CD4-positive, alpha-beta memory T cell (primary cell): ENCODE results near the gene UGT1A3. TPM values are rescaled to one million over a fixed set of nuclear protein-coding genes. Genes with fewer than 3 reads are reported as not detected.

Experiments
- CTCF ChIA-PET: fragments of 350-600 bp; sonication (Branson Sonifier 250); formaldehyde crosslinking; loops from one replicate; lab custom pipeline; 2021; ENCODE audit warnings: inconsistent platforms; ENCODE audit not compliant: partially characterized antibody; lab: Charles Lee
- POLR2A ChIA-PET: fragments of 350-600 bp; sonication (Branson Sonifier 250); formaldehyde crosslinking; loops from one replicate; lab custom pipeline; 2021; ENCODE audit not compliant: partially characterized antibody; lab: Charles Lee
- DNase-seq, 5 donors: peaks; one replicate each; pipeline versions ENCODE4 v3.0.0 to v3.0.0-alpha.2; 2020 to 2022; ENCODE audit warnings: mixed read lengths in 1 of 5
- H3K27ac ChIP-seq: one replicate; pipeline ENCODE4 v1.7.0; 2013; ENCODE audit warnings: low read depth, low read length
- H3K27me3 ChIP-seq: 2 replicates; pipeline ENCODE4 v1.7.0; 2013; ENCODE audit warnings: mild to moderate bottlenecking, low read length, moderate library complexity; ENCODE audit not compliant: insufficient read depth
- H3K36me3 ChIP-seq: 2 replicates; pipeline ENCODE4 v1.7.0; 2013; ENCODE audit warnings: mild to moderate bottlenecking, low read length, moderate library complexity; ENCODE audit not compliant: insufficient read depth
- H3K4me1 ChIP-seq: 2 replicates; pipeline ENCODE4 v1.7.0; 2013; ENCODE audit warnings: mild to moderate bottlenecking, low read length, moderate library complexity; ENCODE audit not compliant: insufficient read depth
- H3K4me3 ChIP-seq, 2 donors: one replicate each; pipeline ENCODE4 v1.7.0; 2013; ENCODE audit warnings: low read length in 2 of 2, mild to moderate bottlenecking in 1 of 2
- H3K9me3 ChIP-seq, 2 donors: one replicate each; pipeline ENCODE4 v1.7.0; 2013; ENCODE audit warnings: low read length in 2 of 2, control low read depth in 1 of 2; ENCODE audit not compliant: control insufficient read depth in 1 of 2
- H3K27ac Mint-ChIP-seq, 7 donors: one replicate each; pipeline ENCODE4 v1.8.0; 2020 to 2021; ENCODE audit warnings: mixed read lengths in 7 of 7, mild to moderate bottlenecking in 6 of 7, inconsistent platforms in 3 of 7, moderate library complexity in 3 of 7
- H3K27me3 Mint-ChIP-seq, 2 donors: one replicate each; pipeline ENCODE4 v1.8.0; 2020 to 2021; ENCODE audit warnings: mixed read lengths in 2 of 2
- H3K36me3 Mint-ChIP-seq, 2 donors: one replicate each; pipeline ENCODE4 v1.8.0; 2020 to 2021; ENCODE audit warnings: mixed read lengths in 2 of 2, inconsistent platforms in 1 of 2, mild to moderate bottlenecking in 1 of 2
- H3K4me1 Mint-ChIP-seq, 4 donors: one replicate each; pipeline ENCODE4 v1.8.0; 2020 to 2021; ENCODE audit warnings: mixed read lengths in 4 of 4, mild to moderate bottlenecking in 1 of 4
- H3K4me3 Mint-ChIP-seq, 8 donors: one replicate each; pipeline ENCODE4 v1.8.0; 2020 to 2021; ENCODE audit warnings: mixed read lengths in 8 of 8, mild to moderate bottlenecking in 7 of 8, moderate library complexity in 6 of 8, inconsistent platforms in 3 of 8
- H3K9me3 Mint-ChIP-seq, 8 donors: one replicate each; pipeline ENCODE4 v1.8.0; 2020 to 2021; ENCODE audit warnings: mixed read lengths in 8 of 8, mild to moderate bottlenecking in 5 of 8, inconsistent platforms in 3 of 8, moderate library complexity in 1 of 8
- intact Hi-C: fragments of 100-400 bp; cut with micrococcal nuclease; formaldehyde crosslinking; loops from one replicate; pipeline ENCODE4 v1.15.1; 2023
- polyA plus RNA-seq, 2 donors: library from polyadenylated mRNA; unstranded; fragments of 300-500 nt; fragmentation: Illumina TruSeq; gene quantifications; one replicate each; pipeline ENCODE4 v1.2.3, GENCODE V29; 2021
- total RNA-seq, 2 experiments: library from RNA; stranded (reverse); gene quantifications; one replicate each; pipeline ENCODE4 v1.2.3, GENCODE V29; 2021

UGT1A3 gene
- total and polyA plus RNA-seq, 4 experiments from 2014 or later = not detected

- Histone ChIP-seq H3K4me3 (no peak overlapping the region), H3K27me3 (no peaks in the 10 kb centered on the region), H3K36me3 (no peaks in the 10 kb centered on the region), H3K9me3 (no peaks in the 10 kb centered on the region), H3K27ac (no peak overlapping the region), H3K4me1 (no peaks in the 10 kb centered on the region)
- Mint-ChIP-seq H3K36me3 (no peaks in the 10 kb centered on the region), H3K27ac (no peak overlapping the region), H3K4me1 (no peaks in the 10 kb centered on the region), H3K4me3 (no peak overlapping the region), H3K9me3 (no peaks in the 10 kb centered on the region), H3K27me3 (peaks cover 1 to 11% of the 10 kb centered on the region in 2 donors)
- no peak for DNase-seq
- CTCF ChIA-PET = no interaction called here
- POLR2A ChIA-PET = no interaction called here
- intact Hi-C loops = no loop called here
Observed at GRCh38 chr2:233818639-233819621, 90.1 kb downstream of the UGT1A3 start.

GRCh38 chr2:233819884-233820773 lies 91.3 kb downstream of the UGT1A3 start:
- Mint-ChIP-seq H3K9me3 (no peaks in the 10 kb centered on the region), H3K27ac (no peak overlapping the region), H3K4me1 (no peaks in the 10 kb centered on the region), H3K27me3 (peaks cover 1 to 9% of the 10 kb centered on the region in 2 donors), H3K36me3 (no peaks in the 10 kb centered on the region), H3K4me3 (no peak overlapping the region)
- no peak overlapping the region for H3K27ac ChIP-seq
- H3K4me3 ChIP-seq = no peak overlapping the region
- H3K36me3 ChIP-seq = no peaks in the 10 kb centered on the region
- intact Hi-C loops = no loop called here
- POLR2A ChIA-PET = no interaction called here
- no peaks in the 10 kb centered on the region for H3K4me1 ChIP-seq
- CTCF ChIA-PET = no interaction called here
- no peaks in the 10 kb centered on the region for H3K9me3 ChIP-seq
- DNase-seq = no peak
- no peaks in the 10 kb centered on the region for H3K27me3 ChIP-seq

- no peak overlapping the region for H3K4me3 Mint-ChIP-seq
Observed at GRCh38 chr2:233820774-233821105, 91.9 kb downstream of the UGT1A3 start.

GRCh38 chr2:233821196-233821595 lies 92.4 kb downstream of the UGT1A3 start:
- intact Hi-C loops = no loop called here
- Mint-ChIP-seq H3K4me1 (no peaks in the 10 kb centered on the region), H3K36me3 (no peaks in the 10 kb centered on the region), H3K9me3 (no peaks in the 10 kb centered on the region), H3K27ac (no peak overlapping the region), H3K27me3 (peaks cover 3 to 9% of the 10 kb centered on the region in 2 donors), H3K4me3 (no peak overlapping the region)
- Histone ChIP-seq H3K9me3 (no peaks in the 10 kb centered on the region), H3K36me3 (no peaks in the 10 kb centered on the region), H3K4me1 (no peaks in the 10 kb centered on the region), H3K4me3 (no peak overlapping the region), H3K27me3 (no peaks in the 10 kb centered on the region), H3K27ac (no peak overlapping the region)
- ChIA-PET POLR2A (no interaction called here), CTCF (no interaction called here)
- DNase-seq = no peak

More at GRCh38 chr2:233820774-233821105, 91.9 kb downstream of the UGT1A3 start:
- intact Hi-C loops = no loop called here
- CTCF ChIA-PET = no interaction called here
- H3K4me3 ChIP-seq = no peak overlapping the region
- Mint-ChIP-seq H3K36me3 (no peaks in the 10 kb centered on the region), H3K27me3 (peaks cover 1 to 9% of the 10 kb centered on the region in 2 donors), H3K9me3 (no peaks in the 10 kb centered on the region), H3K4me1 (no peaks in the 10 kb centered on the region), H3K27ac (no peak overlapping the region)
- no peak overlapping the region for H3K27ac ChIP-seq
- no peaks in the 10 kb centered on the region for H3K36me3 ChIP-seq
- no peaks in the 10 kb centered on the region for H3K27me3 ChIP-seq
- H3K9me3 ChIP-seq = no peaks in the 10 kb centered on the region
- no peaks in the 10 kb centered on the region for H3K4me1 ChIP-seq
- no peak for DNase-seq
- POLR2A ChIA-PET = no interaction called here

GRCh38 chr2:233821709-233822100 lies 92.9 kb downstream of the UGT1A3 start:
- Histone ChIP-seq H3K27me3 (no peaks in the 10 kb centered on the region), H3K36me3 (no peaks in the 10 kb centered on the region), H3K4me3 (no peak overlapping the region), H3K27ac (no peak overlapping the region), H3K4me1 (no peaks in the 10 kb centered on the region), H3K9me3 (no peaks in the 10 kb centered on the region)
- DNase-seq = no peak
- no peak overlapping the region for H3K4me3 Mint-ChIP-seq
- no peak overlapping the region for H3K27ac Mint-ChIP-seq
- H3K4me1 Mint-ChIP-seq = no peaks in the 10 kb centered on the region
- no peaks in the 10 kb centered on the region for H3K36me3 Mint-ChIP-seq
- intact Hi-C loops = no loop called here
- no peaks in the 10 kb centered on the region for H3K9me3 Mint-ChIP-seq
- POLR2A ChIA-PET = no interaction called here
- H3K27me3 Mint-ChIP-seq = peaks cover 3 to 9% of the 10 kb centered on the region in 2 donors
- CTCF ChIA-PET = no interaction called here

- DNase-seq = no peak
- POLR2A ChIA-PET = no interaction called here
- no peaks in the 10 kb centered on the region for H3K9me3 ChIP-seq
- H3K4me1 ChIP-seq = no peaks in the 10 kb centered on the region
- no peaks in the 10 kb centered on the region for H3K4me1 Mint-ChIP-seq
- CTCF ChIA-PET = no interaction called here
- peaks cover 3 to 6% of the 10 kb centered on the region in 2 donors for H3K27me3 Mint-ChIP-seq
- intact Hi-C loops = no loop called here
- H3K36me3 Mint-ChIP-seq = no peaks in the 10 kb centered on the region
- no peaks in the 10 kb centered on the region for H3K9me3 Mint-ChIP-seq
- H3K36me3 ChIP-seq = no peaks in the 10 kb centered on the region
- no peak overlapping the region for H3K27ac Mint-ChIP-seq
- H3K27ac ChIP-seq = no peak overlapping the region
- no peak overlapping the region for H3K4me3 Mint-ChIP-seq
- H3K27me3 ChIP-seq = no peaks in the 10 kb centered on the region
- H3K4me3 ChIP-seq = no peak overlapping the region
Observed at GRCh38 chr2:233822101-233822771, 93.4 kb downstream of the UGT1A3 start.
